GM19328 (cell line): ENCODE measurements around the gene PSMG3.

Source experiments
- ATAC-seq: cut with Tn5 transposase; IDR thresholded peaks from one replicate; pipeline ENCODE4 v1.9.1; 2021; ENCODE audit warnings: mild to moderate bottlenecking, moderate library complexity; ENCODE audit not compliant: unreplicated experiment

PSMG3 gene

GRCh38 chr7:1546909-1547776 is 22.7 kb downstream of the PSMG3 start:
- no peak for ATAC-seq

- no peak for ATAC-seq
Observed at GRCh38 chr7:1546274-1546908, 23.4 kb downstream of the PSMG3 start.

- ATAC-seq = no peak
Observed at GRCh38 chr7:1545417-1546246, 24.2 kb downstream of the PSMG3 start.

- ATAC-seq = no peak
Observed at GRCh38 chr7:1544896-1545416, 24.9 kb downstream of the PSMG3 start.

GRCh38 chr7:1544178-1544895 is 25.5 kb downstream of the PSMG3 start:
- ATAC-seq = no peak

GRCh38 chr7:1543826-1544177 is 26.0 kb downstream of the PSMG3 start:
- no peak for ATAC-seq

GRCh38 chr7:1542841-1543747 is 26.7 kb downstream of the PSMG3 start:
- ATAC-seq = no peak

- no peak for ATAC-seq
Observed at GRCh38 chr7:1542329-1542728, 27.5 kb downstream of the PSMG3 start.

GRCh38 chr7:1541431-1542162 is 28.2 kb downstream of the PSMG3 start:
- no peak for ATAC-seq

- ATAC-seq = no peak
Observed at GRCh38 chr7:1540776-1541271, 29.0 kb downstream of the PSMG3 start.

GRCh38 chr7:1539882-1540775 is 29.7 kb downstream of the PSMG3 start:
- ATAC-seq = no peak

- no peak for ATAC-seq
Observed at GRCh38 chr7:1539181-1539881, 30.5 kb downstream of the PSMG3 start.

GRCh38 chr7:1538544-1539180 is 31.2 kb downstream of the PSMG3 start:
- ATAC-seq = no peak

GRCh38 chr7:1537535-1538412 is 32.1 kb downstream of the PSMG3 start:
- ATAC-seq = no peak

GRCh38 chr7:1536743-1537534 is 32.9 kb downstream of the PSMG3 start:
- ATAC-seq = no peak
